Measurements from ENCODE around the gene HS6ST1. TPM values are rescaled to one million over a fixed set of nuclear protein-coding genes. Genes with fewer than 3 reads are reported as not detected.

The HS6ST1 gene
- total RNA-seq, 2 donors from 2014 or later = 19.0 to 25.8 TPM

GRCh38 chr2:128219891-128220290, 98.8 kb downstream of the HS6ST1 start:
- Histone ChIP-seq H3K4me1 (no peaks in the 10 kb centered on the region), H3K4me3 (no peak overlapping the region), H3K36me3 (no peaks in the 10 kb centered on the region), H3K9me3 (no peaks in the 10 kb centered on the region), H3K27me3 (no peaks in the 10 kb centered on the region), H3K27ac (no peak overlapping the region)
- no peak for DNase-seq (ENCODE audit: low spot score)
- TF ChIP-seq, protein P1, sequence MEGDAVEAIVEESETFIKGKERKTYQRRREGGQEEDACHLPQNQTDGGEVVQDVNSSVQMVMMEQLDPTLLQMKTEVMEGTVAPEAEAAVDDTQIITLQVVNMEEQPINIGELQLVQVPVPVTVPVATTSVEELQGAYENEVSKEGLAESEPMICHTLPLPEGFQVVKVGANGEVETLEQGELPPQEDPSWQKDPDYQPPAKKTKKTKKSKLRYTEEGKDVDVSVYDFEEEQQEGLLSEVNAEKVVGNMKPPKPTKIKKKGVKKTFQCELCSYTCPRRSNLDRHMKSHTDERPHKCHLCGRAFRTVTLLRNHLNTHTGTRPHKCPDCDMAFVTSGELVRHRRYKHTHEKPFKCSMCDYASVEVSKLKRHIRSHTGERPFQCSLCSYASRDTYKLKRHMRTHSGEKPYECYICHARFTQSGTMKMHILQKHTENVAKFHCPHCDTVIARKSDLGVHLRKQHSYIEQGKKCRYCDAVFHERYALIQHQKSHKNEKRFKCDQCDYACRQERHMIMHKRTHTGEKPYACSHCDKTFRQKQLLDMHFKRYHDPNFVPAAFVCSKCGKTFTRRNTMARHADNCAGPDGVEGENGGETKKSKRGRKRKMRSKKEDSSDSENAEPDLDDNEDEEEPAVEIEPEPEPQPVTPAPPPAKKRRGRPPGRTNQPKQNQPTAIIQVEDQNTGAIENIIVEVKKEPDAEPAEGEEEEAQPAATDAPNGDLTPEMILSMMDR (IDR thresholded peaks at IDR 0.05) = no peak

GRCh38 chr2:128217671-128218070, 101.0 kb downstream of the HS6ST1 start:
- Histone ChIP-seq H3K27ac (no peak overlapping the region), H3K9me3 (no peaks in the 10 kb centered on the region)

GRCh38 chr2:128215897-128216642, 102.6 kb downstream of the HS6ST1 start:
- no peaks in the 10 kb centered on the region for H3K9me3 ChIP-seq
- TF ChIP-seq, protein P1 (IDR thresholded peaks at IDR 0.05) = no peak
- no peaks in the 10 kb centered on the region for H3K36me3 ChIP-seq
- H3K4me3 ChIP-seq = no peak overlapping the region
- H3K4me1 ChIP-seq = no peaks in the 10 kb centered on the region
- no peak for DNase-seq (ENCODE audit: low spot score)
- no peak overlapping the region for H3K27ac ChIP-seq
- H3K27me3 ChIP-seq = no peaks in the 10 kb centered on the region

More at GRCh38 chr2:128217671-128218070, 101.0 kb downstream of the HS6ST1 start:
- Histone ChIP-seq H3K4me1 (no peaks in the 10 kb centered on the region), H3K36me3 (no peaks in the 10 kb centered on the region), H3K27me3 (no peaks in the 10 kb centered on the region), H3K4me3 (no peak overlapping the region)
- no peak for DNase-seq (ENCODE audit: low spot score)
- TF ChIP-seq, protein P1 (IDR thresholded peaks at IDR 0.05) = no peak

Other genes with a start within 250 kb of the HS6ST1 start
- 10 to 100 TPM; 33.5 to 47.2 TPM for gene UGGT1, start 227.7 kb downstream of the HS6ST1 start, total RNA-seq

Data from right atrium auricular region (tissue), 2 donors.